ENCODE results near the gene FBF1.
A peak's percentile ranks its signal among the peaks of the same experiment; 100 is the strongest.

Gene FBF1

DNA sequence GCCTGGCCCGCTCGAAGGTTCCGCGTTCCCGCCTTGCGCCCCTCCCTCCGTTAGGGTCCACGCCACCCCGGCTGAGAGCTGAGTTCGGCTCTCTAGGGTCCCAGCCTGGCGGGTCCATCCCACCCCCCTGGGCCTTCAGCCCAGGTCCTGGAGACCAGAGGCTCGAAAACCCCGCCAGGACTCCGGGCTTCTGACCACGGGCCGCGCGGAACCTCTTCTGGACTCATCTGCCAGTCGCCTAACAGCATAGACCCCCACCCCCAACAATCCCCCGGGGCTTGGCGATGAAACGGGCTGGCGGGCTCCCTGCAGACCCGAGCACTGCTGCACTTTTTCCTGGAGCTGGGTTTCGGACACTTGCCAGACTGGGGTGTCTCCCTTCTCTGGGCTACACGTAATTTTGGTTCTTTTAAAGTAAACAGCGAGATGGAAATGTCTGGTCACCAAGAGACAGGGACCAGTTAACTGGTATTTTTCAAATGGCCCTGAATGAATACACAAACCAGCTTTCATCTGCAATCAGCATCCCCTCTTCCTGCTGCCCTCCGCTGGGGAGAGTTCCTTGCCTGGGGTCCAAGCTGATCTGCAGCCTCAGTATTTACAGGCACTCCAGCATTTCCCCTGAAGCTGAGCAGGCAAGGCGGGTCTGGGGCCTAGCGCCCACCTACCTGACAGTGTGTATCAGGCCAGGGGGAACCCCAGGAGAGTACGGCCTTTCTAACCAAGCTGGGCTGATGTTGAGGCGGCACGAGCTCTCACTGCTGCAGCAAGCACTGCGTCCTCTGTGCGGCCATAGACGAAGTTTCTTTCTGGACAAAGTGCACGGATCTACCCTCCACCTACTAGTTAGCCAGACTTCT lies 43.5 kb downstream of the FBF1 start:
- DNase-seq (ENCODE audit: extremely low read depth, low read depth), result no peak
- TF ChIP-seq, protein P1, sequence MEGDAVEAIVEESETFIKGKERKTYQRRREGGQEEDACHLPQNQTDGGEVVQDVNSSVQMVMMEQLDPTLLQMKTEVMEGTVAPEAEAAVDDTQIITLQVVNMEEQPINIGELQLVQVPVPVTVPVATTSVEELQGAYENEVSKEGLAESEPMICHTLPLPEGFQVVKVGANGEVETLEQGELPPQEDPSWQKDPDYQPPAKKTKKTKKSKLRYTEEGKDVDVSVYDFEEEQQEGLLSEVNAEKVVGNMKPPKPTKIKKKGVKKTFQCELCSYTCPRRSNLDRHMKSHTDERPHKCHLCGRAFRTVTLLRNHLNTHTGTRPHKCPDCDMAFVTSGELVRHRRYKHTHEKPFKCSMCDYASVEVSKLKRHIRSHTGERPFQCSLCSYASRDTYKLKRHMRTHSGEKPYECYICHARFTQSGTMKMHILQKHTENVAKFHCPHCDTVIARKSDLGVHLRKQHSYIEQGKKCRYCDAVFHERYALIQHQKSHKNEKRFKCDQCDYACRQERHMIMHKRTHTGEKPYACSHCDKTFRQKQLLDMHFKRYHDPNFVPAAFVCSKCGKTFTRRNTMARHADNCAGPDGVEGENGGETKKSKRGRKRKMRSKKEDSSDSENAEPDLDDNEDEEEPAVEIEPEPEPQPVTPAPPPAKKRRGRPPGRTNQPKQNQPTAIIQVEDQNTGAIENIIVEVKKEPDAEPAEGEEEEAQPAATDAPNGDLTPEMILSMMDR (IDR thresholded peaks at IDR 0.05; ENCODE audit: low read depth, low read length), result no peak

DNA sequence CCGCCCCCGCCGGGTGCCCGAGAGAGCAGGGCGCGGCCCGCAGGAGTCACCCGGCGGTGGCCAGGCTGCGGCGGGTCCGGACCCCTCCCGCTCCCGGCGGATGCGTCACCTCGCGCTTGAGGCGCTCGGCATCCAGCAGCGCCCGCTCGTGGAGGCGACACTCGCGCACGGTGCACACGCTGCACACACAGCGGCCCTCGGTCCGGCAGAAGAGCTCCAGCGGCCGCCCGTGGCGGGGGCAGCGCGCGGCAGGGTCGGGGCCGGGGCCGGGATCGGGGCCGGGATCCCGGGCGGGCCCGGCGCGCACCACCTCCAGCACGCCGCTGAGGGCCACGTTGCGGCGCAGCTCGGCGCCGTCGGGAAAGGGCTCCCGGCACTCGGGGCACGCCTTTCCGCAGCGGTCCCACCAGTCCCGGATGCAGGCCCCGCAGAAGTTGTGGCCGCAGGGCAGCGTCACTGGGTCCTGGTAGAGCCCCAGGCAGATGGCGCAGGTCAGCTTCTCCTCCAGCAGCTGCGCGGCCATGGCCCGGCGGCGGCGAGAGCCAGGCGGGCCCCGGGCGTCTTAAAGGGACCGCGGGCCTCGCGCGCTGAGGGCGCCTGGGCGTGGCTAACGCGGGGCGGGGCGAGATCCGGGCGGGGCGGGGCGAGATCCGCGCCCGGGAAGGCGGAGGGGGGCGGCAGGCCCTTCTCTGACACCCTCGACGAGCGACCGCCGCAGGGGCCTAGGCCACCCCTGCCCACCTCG lies 44.3 kb downstream of the FBF1 start, which contains the start of gene TRIM65:
Gene TRIM65, minus strand, starts transcription at position 537 of the 745 bp plus-strand sequence. Its CDS starts 14 bp downstream, at position 523.
- TF ChIP-seq, protein P1 (IDR thresholded peaks at IDR 0.05; ENCODE audit: low read depth, low read length), result peak; percentile 34
- peak; percentile 46 for DNase-seq (ENCODE audit: extremely low read depth, low read depth)

DNA sequence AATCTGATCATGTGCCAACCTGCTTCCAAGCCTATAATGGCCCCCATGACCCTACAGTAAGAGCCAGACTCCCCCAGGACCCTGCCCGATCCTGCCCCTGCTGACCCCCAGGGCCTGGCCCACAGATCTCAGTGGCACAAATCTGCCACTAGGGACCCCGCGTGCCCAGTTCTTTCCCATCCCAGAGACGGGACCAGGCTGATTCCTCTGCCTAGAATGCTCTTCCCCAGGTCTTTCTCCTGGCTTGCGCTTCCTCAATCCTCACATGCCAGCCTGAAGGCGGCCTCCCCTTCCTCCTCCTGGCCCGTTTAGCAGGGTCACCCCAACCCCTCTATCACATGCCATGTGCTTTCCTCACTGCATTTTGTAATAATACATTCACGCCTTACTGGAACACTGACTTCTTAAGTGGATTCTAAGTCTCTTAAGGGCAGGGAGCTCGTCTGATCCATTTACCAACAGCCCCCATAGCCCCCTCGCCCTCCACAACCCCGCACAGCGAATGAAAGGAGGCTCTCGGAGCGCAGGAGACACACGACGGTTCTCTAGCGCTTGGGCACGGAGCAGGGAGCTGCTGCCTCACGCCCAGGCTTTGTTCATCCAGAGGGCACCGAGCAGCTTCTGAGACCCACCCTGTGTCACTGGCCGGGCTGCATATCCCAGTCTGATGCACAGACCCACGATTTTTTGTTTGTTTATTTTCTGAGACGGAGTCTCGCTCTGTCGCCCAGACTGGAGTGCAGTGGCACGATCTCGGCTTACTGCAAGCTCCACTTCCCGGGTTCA lies 45.3 kb downstream of the FBF1 start:
- DNase-seq (ENCODE audit: extremely low read depth, low read depth), result no peak
- TF ChIP-seq, protein P1 (IDR thresholded peaks at IDR 0.05; ENCODE audit: low read depth, low read length), result peak; percentile 37

DNA sequence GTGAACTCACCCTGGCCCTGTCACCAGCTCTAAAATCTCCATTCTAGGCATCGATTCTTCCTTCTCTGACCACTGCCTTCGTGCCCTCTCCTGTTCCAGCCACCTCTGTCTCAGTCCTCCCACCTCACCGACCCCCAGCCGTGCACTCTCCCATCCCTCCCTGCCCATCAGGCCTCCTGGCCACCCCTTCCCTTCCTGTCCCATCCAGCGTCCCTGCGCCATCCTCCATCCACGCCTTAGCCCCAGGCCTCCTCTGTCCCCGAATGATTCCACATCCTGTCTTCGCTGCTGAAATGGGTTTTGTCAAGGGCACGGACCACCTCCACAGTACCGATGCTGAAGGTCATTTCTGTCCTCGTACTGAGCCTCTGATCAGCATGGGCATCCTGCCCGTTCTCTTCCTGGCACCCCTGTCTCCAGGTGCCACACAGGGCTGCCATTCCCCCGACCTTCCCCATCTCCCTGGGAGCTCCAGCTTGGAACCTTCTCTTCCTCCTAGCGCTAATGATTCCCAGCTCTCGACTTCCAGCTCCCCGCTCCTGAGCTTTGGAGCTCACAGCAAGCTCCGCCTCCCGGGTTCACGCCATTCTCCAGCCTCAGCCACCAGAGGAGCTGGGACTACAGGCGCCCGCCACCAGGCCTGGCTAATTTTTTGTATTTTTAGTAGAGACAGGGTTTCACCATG lies 46.7 kb downstream of the FBF1 start:
- DNase-seq (ENCODE audit: extremely low read depth, low read depth), result no peak

DNA sequence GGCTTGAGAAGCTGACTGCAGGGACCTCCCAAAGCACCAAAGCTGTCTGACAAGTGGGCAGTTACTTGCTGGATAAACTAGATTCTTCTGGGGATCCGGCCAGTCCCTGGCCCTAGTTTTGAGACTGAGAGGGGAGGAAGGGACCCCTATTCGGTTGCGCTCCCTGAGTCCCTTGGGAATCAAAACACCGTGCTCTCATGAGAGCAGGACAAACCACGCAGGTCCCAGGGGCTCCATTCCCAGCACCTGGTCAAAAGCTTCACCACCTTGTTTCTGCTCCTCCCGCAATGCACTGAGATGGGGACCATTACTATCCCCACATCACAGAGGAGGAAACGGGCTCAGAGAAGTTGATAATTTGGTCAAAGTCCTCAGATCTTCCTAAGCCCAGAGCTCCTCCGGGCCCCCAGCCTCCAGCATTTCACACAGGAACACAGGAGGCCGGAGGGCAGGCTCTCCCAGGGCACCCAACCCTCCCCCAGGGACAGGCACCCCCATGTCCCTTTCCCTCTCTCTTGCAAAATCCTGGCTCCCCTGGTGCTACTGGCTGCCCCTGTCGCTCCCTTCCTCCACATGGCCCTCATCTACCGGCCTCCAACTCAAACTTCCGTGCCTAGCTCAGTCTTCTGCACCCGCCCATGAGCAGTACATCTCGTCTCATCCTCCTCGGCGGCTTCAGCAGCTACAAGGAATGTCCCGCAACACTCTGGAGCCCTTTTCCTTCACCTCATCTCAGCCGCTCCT lies 47.4 kb downstream of the FBF1 start:
- no peak for DNase-seq (ENCODE audit: extremely low read depth, low read depth)
- TF ChIP-seq, protein P1 (IDR thresholded peaks at IDR 0.05; ENCODE audit: low read depth, low read length), result no peak

More for the DNA sequence above, 46.7 kb downstream of the FBF1 start:
- TF ChIP-seq, protein P1 (IDR thresholded peaks at IDR 0.05; ENCODE audit: low read depth, low read length), result no peak

DNA sequence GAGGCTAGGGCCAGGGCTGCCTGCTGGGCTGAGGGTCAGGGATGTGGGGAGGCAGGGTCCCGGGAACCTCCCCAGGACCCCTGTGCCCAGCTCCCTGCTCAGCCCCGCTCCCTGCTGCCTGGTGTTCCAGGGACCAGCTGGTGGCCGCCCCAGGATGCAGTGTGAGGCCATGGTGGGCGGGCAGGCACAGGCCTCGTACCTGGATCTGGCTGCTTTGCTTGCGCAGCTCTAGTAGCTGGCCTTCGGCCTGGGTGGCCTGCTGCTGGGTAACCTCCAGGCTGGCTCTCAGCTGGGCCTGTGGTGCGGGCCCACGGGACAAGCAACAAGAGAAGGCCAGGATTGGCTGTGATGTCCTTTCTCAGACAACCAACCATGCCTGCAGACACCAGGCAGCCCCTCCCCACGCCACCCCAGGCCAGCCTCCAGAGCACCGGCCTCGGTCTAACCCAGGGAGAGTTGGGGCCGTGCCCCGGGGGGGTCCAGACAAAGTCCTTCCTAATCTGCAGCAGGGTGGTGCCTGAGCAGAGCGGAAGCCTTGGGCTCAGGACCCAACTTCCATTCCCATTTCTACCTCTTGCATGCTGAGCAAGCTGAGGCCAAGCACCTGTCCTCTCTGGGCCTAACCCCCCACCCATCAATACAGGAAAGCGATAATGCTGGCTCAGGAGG lies 48.2 kb downstream of the FBF1 start:
- no peak for DNase-seq (ENCODE audit: extremely low read depth, low read depth)
- TF ChIP-seq, protein P1 (IDR thresholded peaks at IDR 0.05; ENCODE audit: low read depth, low read length), result no peak

All from AG09319 (cell line).